Activated CD4-positive, alpha-beta T cell treated with anti-CD3 and anti-CD28 coated beads, Interleukin-2, amount 50 U/mL, for 16 hours (primary cell): ENCODE measurements around the gene SORCS2.

ENCODE experiments used
- DNase-seq: peaks from one replicate; pipeline ENCODE4 v3.0.0-alpha.2; 2020

The SORCS2 gene

DNA sequence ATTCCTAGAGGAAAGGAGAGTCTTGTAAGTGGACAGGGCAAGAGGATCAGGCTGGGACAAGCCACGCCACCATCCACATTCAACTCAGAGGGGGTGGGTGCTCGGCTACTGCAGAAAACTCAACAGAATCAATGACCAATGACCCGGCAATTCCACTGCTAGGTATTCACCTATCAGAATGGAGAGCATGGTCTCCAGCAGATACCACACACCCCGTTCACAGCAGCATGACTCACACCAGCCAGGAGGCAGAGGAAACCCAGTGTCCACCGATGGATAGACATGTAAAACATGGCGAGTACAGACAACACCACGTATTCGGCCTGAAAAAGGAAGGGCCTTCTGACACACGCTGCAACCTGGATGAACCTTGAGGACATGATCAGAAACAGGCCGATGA is 571.5 kb downstream of the SORCS2 start:
- DNase-seq: no peak

DNA sequence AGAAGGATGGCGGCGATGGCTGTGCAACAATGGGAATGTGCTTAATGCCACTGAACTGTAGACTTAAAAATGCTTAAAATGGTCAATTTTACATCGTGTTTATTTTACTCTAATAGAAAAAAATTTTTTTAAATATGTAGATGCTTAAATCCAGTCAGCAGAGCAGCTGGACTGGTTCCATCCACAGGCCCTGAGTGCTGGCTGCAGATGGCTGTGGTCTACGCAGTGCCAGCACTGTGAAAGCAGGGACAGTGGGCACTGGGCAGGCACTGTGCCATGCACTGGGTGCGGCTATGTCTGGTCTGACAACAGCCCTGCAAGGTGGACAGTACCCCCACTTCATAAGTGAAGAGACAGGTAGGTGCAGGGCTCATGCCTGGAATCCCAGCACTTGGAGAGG is 572.1 kb downstream of the SORCS2 start:
- no peak for DNase-seq

DNA sequence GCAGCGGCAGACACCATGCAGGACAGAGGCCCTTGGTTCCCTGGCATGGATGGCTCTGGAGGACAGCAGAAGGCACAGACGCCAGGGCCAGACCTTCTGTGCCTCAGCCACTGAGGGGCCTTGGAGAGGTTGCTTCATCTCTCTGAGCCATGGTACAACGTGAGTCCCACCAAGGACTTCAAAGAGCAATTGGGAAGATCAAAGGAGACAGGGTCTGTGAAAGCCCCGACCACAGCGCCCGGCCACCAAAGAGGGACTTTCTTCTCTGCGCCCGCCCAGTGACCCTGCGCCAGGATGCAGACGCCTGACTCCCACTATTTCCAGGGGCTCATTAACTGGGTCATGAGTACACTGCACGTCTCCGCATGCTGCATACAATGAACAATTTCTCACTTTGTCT is 573.3 kb downstream of the SORCS2 start:
- no peak for DNase-seq

DNA sequence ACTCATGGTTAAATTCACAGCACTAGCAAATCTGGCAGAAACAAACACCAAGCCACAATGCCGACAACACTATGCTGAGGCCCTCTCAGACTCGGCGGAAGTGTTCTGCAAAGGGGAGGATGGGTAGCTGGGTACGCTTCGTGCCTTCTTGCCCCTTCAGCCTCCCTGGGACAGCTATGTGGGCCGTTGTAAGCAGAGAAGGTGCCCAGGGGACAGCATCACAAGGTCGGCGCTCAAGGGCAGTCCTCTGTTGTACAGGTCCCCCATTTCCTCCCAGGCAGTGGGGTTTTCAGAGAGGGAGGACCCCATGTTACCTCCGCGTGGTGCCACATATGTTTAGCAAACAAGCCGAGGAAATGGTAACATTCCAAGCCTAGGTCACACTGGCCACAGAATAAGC is 573.7 kb downstream of the SORCS2 start:
- no peak for DNase-seq

DNA sequence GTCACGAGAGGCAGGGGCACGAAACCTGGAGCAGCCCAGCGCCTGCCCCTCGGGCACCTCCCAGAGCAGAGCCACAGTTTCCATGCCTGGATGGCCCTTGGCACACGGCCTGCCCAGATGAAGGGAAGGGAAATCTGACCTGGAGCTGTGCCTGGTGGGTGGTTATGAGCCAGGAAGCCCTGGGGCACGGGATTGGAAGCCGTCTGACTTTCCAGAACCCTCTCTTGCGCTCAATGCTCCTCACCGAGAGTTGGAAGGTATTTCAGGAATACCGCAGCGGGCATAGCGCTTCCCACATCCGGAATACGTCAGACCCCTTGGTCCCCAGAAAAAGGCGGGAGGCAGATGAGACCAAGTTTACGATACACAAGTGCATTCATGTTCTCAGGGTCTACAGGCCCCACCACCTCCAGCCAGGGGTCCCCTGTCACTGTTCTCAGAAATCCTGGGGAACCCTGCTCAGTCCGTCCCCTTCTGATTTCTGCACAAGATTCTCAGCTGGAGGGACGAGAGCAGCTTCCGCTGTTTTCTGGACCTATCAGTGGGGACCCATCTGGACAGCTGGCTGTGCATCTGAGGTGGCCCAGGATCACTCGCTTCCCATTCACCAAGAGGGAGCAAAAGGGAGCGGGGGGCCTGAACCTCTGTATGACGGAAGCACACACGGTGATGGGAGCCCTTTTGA is 574.5 kb downstream of the SORCS2 start:
- no peak for DNase-seq

DNA sequence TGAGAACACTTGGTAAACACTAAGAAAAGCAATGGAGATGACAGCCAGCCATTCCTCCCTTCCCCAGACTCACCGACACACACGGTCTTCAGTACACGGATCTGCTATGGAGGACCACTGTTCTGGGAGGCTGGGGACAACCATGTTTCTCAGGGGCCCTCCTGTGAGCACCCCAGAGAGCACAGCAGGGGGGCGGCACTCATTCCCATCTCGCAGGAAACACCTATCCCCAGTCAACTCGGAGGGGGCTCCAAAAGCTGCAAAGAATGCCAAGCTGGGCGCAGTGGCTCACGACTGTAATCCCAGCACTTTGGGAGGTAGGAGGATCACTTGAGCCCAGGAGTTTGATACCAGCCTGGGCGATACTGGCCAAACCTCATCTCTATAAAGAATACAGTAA is 575.2 kb downstream of the SORCS2 start:
- no peak for DNase-seq

DNA sequence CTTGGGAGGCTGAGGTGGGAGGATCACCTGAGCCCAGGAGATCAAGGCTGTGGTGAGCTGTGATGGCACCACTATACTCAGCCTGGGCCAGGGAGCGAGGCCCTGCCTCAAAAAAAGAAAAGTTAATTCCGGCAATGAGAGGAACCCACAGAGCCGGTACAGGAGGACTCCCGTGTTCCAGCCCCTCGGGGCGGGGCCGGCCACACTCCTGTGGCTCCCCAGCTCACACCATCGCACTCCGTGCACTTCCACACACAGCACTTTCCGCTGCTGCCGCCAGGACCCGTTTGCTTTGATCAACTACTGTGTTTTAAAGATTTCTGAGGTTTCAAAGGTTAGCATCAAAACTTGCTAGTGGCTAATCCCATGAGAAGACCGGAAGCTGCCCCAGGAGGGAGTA is 575.6 kb downstream of the SORCS2 start:
- no peak for DNase-seq

DNA sequence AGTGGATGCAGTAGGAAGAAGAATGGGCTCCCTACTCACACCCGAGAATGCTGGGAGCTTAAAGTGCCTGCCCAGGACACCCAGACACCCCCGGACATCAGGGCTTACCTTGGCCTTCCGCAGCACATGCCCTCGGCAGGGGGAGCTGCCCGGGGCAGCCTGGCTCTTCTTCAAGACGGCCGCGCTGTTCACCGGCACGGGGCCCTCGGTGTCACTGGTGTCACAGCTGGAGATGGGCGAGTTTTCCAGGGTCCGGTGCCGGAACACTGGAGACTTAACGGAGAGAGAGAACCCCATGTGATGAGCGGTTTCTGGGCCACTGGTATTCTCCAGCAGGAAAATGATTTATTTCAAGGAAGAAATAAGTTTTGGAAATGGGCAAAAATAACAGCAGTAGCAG is 576.4 kb downstream of the SORCS2 start:
- DNase-seq: no peak

DNA sequence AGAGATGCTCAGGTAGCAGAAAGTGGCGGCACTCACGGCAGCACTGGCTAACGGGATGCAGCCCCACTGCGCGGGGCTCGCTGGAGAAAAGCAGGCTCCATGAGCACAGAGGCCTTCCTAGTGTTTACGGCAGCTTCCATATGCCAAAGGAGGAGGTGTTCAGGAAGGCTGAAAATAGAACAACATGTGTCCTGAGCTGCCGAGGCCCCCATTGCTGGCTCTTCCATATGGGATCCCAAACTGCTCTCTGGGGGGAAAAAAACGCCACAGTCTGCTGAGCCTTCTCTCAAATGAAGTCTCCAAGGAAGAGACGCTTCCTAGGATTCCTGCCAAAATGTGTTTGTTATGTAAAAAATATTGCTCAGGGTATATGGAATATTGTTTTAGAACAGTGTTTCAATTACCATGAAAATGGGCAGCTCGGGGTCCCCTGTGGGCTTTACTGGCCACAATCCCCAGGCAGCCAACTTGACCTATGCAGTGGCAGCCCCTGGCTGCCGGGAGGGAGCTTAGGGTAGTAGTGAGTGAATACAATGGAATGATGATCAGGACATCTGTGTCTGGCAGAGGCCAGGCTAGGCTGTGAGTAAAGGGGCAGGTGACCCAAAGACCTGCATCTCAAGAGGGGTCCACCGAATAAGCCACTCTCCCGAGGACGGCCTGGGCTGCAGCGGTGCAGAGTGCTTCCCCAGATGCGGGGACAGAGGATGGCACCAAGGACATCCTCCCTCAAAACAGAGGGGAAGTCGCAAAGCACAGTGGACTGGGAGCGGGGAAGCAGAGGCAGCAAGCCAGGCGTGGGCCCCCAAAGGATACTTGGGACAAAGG is 577.3 kb downstream of the SORCS2 start:
- no peak for DNase-seq

DNA sequence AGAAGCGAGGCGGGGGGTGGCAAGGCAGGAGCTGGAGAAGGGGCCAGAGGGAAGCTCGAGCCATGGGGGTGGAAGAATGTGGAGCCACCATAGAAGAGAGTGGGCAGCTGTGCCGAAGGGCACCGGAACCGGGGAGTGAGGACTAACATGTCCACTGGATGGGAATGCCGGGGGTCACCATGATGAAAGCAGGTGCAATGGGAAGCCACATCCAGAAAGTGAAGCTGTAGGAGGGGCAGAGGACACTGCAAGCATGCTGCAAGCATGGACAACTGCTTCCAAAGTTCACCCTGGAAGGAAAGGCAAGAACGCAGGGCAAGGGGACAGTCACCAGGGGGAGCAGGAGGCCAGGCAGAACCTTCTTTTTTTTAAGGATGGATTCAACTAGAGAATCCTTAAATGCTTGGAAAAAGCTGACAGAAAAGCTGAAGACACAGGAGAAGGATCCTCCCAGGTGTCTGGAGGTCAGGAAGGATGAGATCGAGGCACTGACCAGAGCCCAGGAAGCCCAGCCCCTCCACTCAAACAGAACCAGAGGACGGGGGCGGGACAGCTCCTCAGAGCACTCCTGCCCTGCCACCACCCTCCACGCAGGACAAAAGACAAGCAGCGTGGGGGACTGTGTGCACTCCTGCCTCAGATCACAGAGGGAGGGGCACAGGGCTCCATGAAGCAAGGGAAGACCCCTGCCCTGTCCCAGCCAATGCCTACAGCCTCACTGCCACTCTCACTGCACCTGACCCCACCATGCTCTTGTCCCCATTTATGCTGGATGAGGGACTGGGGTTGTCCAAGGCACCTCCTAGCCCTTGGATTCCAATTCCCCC is 578.1 kb downstream of the SORCS2 start:
- peak; percentile 25 for DNase-seq

DNA sequence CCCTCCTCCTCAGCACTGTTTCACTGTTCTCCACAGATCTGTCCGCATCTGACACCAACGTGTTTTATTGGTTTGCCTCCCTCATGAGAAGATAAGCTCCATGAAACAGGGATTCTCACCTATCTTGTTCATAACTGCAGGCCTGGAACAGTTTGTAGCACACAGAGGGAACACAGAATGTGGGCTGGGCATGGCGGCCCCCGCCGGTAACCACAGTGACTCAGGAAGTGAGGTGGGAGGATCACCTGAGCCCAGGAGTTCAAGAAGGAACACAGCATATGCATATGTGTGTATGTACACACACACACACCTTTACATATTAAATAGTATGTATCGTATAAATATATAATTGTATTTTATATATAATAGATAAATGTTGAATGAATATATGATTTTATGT is 578.7 kb downstream of the SORCS2 start:
- no peak for DNase-seq

DNA sequence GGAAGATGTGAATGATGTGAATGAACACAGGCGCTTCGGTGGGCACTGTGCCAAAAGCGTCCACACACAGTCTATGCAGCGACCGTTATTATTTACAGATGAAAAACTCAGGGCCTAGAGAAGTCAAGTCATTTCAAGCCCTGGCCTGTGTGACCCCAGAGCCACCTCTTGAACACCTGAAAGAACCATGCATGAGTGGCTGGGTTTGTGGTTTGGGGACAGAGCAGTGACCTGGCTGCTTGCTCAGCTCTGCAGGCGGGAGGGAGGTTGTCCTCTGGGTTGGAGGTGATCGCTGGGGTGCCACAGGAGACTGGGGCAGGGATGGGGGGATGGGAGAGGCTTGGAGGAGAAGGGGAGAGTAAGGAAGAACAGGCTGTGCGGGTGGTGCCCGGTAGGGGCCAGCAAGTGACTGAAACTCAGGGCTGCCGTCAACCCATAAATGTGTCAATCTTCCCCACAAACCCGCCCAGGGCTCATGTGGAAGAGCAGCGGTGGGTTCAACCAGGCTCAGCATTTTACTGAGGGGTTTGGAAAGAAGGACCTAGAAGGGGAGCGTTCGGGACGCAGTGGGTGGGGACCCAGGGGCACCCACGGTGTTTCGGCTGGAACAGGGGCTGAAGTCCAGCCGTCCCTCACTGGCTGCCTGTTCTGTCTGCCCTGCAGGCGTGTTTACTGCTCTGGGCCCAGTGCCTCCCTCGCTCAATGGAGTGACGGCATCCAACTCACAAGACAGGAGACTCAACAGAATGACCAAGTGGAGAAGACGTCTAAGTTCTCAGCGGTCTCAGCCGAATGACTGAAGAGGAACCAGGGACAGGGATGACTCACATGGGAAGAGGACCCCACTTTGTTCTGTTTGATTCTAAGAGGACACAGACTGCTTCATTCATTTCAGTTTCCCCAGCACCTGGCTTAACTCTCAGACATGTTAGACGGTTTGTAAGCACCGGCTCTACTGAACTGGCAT is 579.5 kb downstream of the SORCS2 start:
- DNase-seq: no peak

DNA sequence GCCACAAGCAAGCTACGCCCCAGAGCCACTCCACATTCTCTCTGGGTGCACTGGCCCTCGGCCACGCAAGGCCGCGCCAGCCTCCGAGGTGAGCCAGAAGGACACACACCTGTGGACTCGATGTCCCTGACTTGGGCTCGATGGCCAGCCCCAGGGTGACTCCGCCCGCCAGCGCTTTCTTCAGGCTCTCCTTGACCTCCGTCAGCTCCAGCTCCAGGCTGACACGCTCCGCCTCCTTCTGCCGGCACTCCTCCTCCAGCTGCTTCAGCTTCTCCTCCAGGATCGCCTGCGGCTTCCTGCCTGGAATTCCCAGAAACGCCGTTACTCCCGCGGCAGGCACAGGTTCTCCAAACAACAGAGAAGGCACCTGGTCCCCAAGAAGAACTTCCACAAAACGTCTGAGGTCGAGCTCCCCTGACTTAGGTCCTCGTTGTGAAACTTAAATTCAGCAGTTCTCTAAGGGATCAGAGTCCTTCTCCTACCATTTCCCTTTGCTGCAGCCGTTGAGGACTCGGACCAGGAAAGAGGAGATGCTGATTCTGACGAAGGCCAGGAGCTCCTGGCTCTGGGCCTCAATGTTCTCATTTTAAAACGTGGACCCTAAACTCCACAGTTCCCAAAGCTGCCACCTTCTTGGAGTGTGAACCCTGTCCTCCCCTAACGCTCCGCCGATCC is 580.5 kb downstream of the SORCS2 start:
- DNase-seq: no peak

DNA sequence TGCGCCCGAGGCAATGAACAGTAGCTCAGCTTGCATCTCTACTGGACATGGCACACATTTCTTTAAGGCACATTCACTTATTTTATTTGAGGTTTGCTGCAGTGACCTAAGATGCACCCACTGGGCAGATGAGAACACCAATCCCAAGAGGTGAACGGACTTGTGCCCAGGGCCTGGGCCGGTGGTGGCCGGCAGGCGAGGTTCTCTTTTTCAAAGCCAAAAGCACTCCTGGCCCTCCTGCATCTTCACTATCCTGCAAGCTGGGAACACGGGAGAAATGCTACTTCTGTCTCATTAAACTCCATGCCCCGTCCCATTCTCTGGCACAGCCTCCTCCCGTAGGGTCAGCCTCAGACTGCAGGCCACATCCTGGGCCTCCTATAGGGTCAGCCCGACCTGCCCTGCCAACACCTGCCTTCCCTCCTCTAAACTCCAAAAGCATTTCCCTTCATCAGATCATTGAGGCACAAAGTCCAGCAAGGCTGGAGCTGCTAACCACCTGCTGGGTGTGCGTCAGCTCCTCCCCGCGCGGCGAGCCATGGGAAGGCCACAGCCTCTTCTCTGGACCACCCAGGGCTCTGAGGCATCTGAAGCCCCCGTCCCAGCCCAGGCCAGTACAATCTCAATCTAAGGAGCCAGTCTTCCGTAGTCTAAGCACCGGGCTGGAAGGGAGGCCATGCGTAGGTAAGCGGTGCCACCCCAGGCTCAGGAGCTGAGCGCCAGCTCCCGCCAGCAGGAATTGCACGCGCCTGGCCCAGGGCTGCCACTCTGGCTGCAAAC is 581.3 kb downstream of the SORCS2 start:
- no peak for DNase-seq

DNA sequence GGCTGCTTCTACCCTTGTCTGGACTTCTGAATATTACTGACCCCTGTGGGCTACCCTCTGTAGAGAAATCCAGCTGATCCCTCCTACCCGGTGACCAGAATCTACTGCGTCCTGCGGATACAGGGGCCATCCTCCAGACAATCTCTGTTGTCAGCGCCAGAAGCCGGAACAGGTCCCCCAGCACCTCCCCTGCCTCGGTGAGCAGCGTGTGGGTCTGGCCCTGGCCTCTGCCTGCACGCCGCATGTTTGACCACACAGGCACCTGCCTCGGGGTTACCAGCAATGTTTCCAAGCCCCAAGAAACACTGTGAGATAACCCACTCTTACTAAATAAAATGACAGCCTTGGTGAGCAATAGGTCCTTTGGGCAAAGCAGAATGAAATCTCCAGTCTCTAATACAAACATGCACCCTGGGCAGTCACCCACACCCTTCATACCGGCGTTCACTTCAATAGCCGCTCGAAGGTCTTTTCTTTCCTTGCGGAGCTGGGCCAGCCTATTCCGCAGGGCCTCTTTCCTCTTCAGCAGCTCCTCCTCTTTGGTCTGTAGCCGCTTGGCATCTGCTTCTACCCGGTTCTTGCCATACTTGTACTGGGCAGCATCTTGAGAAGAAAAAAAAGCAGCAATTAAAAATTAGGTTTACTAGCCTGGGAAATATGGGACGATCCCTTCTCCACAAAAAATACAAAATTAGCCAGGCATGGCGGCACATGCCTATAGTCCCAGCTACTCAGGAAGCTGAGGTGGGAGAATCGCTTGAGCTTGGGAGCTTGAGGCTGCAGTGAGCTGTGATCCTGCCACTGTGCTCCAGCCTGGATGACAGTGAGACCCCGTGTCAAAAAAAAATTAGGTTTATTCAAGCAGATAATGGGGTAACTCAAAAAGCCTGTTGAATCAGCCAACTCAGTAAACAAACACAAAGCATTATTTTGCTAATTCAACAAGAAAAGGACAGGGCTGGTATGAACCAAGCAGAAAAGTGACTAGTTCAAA is 582.3 kb downstream of the SORCS2 start:
- DNase-seq: no peak

DNA sequence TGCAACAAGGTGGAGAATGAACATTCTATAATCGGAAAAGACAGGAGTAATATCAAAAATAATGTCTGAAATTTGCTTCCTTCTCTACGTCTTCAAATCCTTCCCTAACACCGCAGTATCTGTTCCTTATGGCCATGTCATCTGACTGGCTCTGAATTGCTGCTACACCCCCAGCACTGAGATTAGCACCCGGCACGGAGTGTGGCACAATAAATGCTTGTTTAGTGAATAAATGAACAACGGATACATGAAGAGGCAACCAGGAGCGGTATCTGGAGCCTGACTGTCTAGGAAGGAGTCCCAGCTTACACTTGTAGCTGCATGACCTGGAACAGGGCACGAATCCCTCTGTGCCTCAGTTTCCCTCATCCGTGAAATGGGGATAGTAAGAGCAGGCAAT is 583.1 kb downstream of the SORCS2 start:
- no peak for DNase-seq

DNA sequence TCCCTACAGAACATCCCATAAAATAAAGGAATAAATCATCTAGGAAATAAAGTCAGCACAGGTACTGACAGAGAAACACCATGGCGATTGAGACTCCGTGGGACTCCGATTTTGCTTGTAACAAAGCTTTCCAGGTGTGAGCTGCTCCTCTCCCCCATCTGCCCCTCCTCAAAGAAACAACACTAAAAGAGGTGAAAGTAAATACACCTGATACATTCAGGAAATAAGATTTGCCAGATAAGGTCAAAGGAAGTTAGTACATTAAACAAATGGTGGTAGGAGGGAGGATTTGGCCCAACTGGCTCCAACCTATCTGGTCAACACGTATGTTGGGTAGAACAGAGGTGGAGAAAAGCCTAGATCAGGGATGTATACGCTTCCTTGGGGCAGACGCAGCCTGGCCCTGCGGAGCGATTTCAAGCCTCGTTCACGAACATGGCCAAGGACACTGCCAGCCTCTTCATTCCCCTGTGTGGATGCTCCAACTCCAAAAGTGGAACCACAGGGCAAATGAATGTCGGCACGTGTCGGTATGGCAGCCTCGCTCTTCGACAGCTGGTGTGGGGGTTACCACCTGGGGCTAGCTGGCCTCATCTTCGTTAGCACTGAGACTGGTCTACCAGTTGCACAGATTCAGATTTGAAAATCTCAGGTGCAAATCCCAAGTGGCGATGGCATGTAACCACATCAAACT is 584.8 kb downstream of the SORCS2 start:
- DNase-seq: no peak

DNA sequence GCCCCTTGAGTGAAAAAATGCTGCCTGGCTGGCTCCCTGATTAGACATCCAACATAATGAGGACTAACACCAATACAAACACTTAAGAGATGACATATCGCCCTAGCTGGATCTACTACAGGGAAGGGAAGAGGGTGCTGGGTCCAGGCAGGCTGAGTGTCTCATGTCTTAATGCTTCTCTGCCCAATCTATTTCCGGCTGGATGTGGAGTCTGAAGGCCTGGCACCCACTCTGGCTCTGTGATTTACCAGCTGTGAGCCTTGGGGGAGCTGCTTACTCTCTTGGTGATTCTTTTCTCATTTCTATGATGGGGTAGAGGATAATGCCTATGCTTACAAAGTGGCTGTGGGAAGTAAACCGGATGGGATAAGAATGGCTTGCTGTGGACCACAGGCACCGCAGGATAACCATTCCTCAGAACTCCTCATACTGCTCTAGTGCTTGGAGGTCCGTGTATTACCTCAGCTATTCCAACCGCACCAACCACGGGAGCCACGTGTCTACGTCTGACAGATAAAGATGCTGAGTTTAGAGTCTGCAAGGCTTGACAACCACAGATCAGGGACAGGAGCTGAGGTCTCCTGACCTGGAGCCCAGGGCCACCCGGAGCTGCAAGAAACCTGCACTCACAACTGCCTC is 585.7 kb downstream of the SORCS2 start:
- DNase-seq: no peak
